Kidney (tissue), 14 donors: ENCODE measurements around the gene ELOVL3. TPM values are rescaled to one million over a fixed set of nuclear protein-coding genes. Genes with fewer than 3 reads are reported as not detected.

Experiments
- DNase-seq, 5 donors: peaks; one replicate each; pipeline ENCODE4 v3.0.0-alpha.2; 2013 to 2020
- FAIRE-seq: peaks from 2 replicates; lab custom pipeline; 2012; peaks lifted over from hg19 to GRCh38; lab: Jason Lieb, UNC
- H3K27ac ChIP-seq, 2 donors: one replicate each; pipeline ENCODE4 v1.7.0; 2013; ENCODE audit warnings: low read depth in 2 of 2, low read length in 2 of 2, inconsistent platforms in 1 of 2
- H3K27me3 ChIP-seq: one replicate; pipeline ENCODE4 v1.7.1; 2013; ENCODE audit warnings: low read length, inconsistent platforms; ENCODE audit not compliant: control insufficient read depth, insufficient read depth
- H3K36me3 ChIP-seq, 3 donors: one replicate each; pipeline versions ENCODE4 v1.7.0 to v1.7.1; 2013; ENCODE audit warnings: low read length in 3 of 3, control low read depth in 1 of 3, inconsistent platforms in 1 of 3; ENCODE audit not compliant: insufficient read depth in 3 of 3, control insufficient read depth in 2 of 3
- H3K4me1 ChIP-seq, 3 donors: one replicate each; pipeline versions ENCODE4 v1.7.0 to v1.7.1; 2013; ENCODE audit warnings: low read length in 3 of 3, inconsistent platforms in 1 of 3, low read depth in 1 of 3; ENCODE audit not compliant: control insufficient read depth in 2 of 3, insufficient read depth in 2 of 3
- H3K4me3 ChIP-seq, 3 donors: one replicate each; pipeline versions ENCODE4 v1.7.0 to v1.8.1; 2013; ENCODE audit warnings: low read length in 3 of 3, control low read depth in 1 of 3, inconsistent platforms in 1 of 3
- H3K9ac ChIP-seq, 3 donors: one replicate each; pipeline versions ENCODE4 v1.7.0 to v1.7.1; 2013; ENCODE audit warnings: low read length in 3 of 3, control low read depth in 1 of 3, inconsistent platforms in 1 of 3
- H3K9me3 ChIP-seq, 3 donors: one replicate each; pipeline versions ENCODE4 v1.7.0 to v1.7.1; 2013; ENCODE audit warnings: low read length in 3 of 3, control low read depth in 1 of 3, inconsistent platforms in 1 of 3; ENCODE audit not compliant: control insufficient read depth in 2 of 3, insufficient read depth in 1 of 3
- intact Hi-C: fragments of 100-400 bp; cut with DNase I; formaldehyde crosslinking; loops from one replicate; pipeline ENCODE4 v1.11.1; 2022
- polyA plus RNA-seq: library from polyadenylated mRNA; stranded (reverse); fragments of 350-450 nt; fragmentation: Illumina TruSeq; extraction: RNeasy Lipid Tissue Mini Kit (QIAGEN cat#74804); gene quantifications from one replicate; pipeline ENCODE4 v1.2.3, GENCODE V29; 2014; ENCODE audit warnings: low read depth, low replicate concordance; ENCODE audit not compliant: insufficient read depth
- total RNA-seq: library from RNA; stranded (reverse); fragmentation: NEBNext Ultra II Directional; extraction: Animal tissue kit (Norgen Biotek cat#: 25700); gene quantifications from one replicate; pipeline ENCODE4 v1.2.1, GENCODE V29; 2021
- TF ChIP-seq, protein P1 (sequence below): IDR thresholded peaks from 3 replicates; pipeline ENCODE4 v1.5.1; 2012; ENCODE audit warnings: mild to moderate bottlenecking, moderate library complexity, borderline replicate concordance; ENCODE audit not compliant: insufficient read depth; ENCODE audit errors: extremely low read depth
- donor health status: control.
- donor health status: control.
- donor health status: control.
- donor health status: control.
- donor health status: control.
- donor health status: DM: yes; HTN: yes; CAD: no.
- donor health status: Normal renal cell carcinoma (clear cell type).

ELOVL3 gene
- total and polyA plus RNA-seq, 2 donors from 2014 or later: 0.35 TPM; not detected in 1

DNA sequence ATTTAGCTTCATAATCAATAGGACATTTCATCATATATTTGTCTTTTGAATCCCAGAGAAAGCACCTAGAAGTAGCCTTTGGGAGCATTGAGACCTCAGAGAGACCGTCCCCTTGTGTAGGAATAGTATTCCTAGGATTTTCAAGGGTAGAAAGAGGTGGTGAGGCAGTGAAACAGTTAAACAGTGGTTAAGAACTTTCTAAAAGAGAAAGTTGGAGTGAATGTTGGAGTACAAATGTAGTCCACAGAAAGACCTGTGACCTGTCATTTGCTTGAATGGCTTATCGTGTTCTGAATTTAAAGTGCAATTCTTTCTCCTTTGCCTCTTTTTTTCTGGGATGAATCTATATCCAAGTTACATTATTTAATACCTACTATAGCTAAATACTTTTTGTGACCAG is 49.2 kb downstream of the ELOVL3 start:
- peaks cover 0 to 15% (median 7%) of the 10 kb centered on the region in 3 donors for H3K4me1 ChIP-seq

DNA sequence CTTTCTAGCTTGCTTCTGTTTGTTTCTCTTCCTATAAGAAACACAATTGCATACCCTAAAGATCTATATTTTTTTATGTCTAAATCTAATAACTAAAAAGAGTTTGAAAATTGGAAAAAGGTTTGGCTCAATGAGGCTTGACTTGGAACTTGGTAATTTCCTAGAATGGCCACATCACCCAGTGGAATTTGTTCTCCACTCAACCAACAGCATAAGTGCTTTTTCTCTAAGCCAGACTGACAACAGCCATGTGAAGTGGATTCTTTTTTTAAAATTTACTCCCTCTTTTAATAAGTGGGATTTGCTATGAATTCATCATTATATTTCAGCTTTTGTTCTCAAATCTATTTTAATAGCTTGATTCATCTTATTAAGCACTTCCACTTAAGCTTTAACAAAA is 53.0 kb downstream of the ELOVL3 start:
- no peaks in the 10 kb centered on the region for H3K36me3 ChIP-seq
- peaks cover 0 to 16% (median 12%) of the 10 kb centered on the region in 3 donors for H3K4me1 ChIP-seq
- no peaks in the 10 kb centered on the region for H3K27me3 ChIP-seq
- FAIRE-seq (no peak), DNase-seq (no peak)
- no peaks in the 10 kb centered on the region for H3K9me3 ChIP-seq
- intact Hi-C loops: no loop called here
- no peak overlapping the region for H3K9ac ChIP-seq
- H3K4me3 ChIP-seq: no peak overlapping the region
- TF ChIP-seq, protein P1, sequence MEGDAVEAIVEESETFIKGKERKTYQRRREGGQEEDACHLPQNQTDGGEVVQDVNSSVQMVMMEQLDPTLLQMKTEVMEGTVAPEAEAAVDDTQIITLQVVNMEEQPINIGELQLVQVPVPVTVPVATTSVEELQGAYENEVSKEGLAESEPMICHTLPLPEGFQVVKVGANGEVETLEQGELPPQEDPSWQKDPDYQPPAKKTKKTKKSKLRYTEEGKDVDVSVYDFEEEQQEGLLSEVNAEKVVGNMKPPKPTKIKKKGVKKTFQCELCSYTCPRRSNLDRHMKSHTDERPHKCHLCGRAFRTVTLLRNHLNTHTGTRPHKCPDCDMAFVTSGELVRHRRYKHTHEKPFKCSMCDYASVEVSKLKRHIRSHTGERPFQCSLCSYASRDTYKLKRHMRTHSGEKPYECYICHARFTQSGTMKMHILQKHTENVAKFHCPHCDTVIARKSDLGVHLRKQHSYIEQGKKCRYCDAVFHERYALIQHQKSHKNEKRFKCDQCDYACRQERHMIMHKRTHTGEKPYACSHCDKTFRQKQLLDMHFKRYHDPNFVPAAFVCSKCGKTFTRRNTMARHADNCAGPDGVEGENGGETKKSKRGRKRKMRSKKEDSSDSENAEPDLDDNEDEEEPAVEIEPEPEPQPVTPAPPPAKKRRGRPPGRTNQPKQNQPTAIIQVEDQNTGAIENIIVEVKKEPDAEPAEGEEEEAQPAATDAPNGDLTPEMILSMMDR: no peak
- no peak overlapping the region for H3K27ac ChIP-seq

More for the DNA sequence above, 49.2 kb downstream of the ELOVL3 start:
- FAIRE-seq: no peak
- Histone ChIP-seq H3K27ac (no peak overlapping the region), H3K36me3 (no peaks in the 10 kb centered on the region), H3K9me3 (no peaks in the 10 kb centered on the region), H3K4me3 (no peak overlapping the region), H3K27me3 (no peaks in the 10 kb centered on the region), H3K9ac (no peak overlapping the region)
- DNase-seq: no peak
- TF ChIP-seq, protein P1: no peak
- intact Hi-C loops: no loop called here

Other genes with a start within 250 kb of the ELOVL3 start
- 26.1 TPM for gene ARMH3, start 170.1 kb upstream of the ELOVL3 start, total RNA-seq
- gene ARMH3, start 170.1 kb upstream of the ELOVL3 start, polyA plus RNA-seq: 14.0 TPM
- gene HPS6, start 160.9 kb upstream of the ELOVL3 start, total RNA-seq: 20.0 TPM
- gene HPS6, start 160.9 kb upstream of the ELOVL3 start, polyA plus RNA-seq: 11.9 TPM
- 56.1 TPM for gene LDB1, start 105.9 kb upstream of the ELOVL3 start, total RNA-seq
- 27.9 TPM for gene LDB1, start 105.9 kb upstream of the ELOVL3 start, polyA plus RNA-seq
- 32.1 TPM for gene PPRC1, start 93.3 kb upstream of the ELOVL3 start, total RNA-seq
- gene PPRC1, start 93.3 kb upstream of the ELOVL3 start, polyA plus RNA-seq: 8.7 TPM
- 50.4 TPM for gene NOLC1, start 73.9 kb upstream of the ELOVL3 start, total RNA-seq
- 20.1 TPM for gene NOLC1, start 73.9 kb upstream of the ELOVL3 start, polyA plus RNA-seq
- gene PITX3, start 15.2 kb downstream of the ELOVL3 start, total RNA-seq: not detected
- 0.39 TPM for gene PITX3, start 15.2 kb downstream of the ELOVL3 start, polyA plus RNA-seq
- 53.3 TPM for gene GBF1, start 19.2 kb downstream of the ELOVL3 start, total RNA-seq
- gene GBF1, start 19.2 kb downstream of the ELOVL3 start, polyA plus RNA-seq: 14.4 TPM
- gene NFKB2, start 169.4 kb downstream of the ELOVL3 start, total RNA-seq: 62.7 TPM
- gene NFKB2, start 169.4 kb downstream of the ELOVL3 start, polyA plus RNA-seq: 14.0 TPM
- gene PSD, start 192.5 kb downstream of the ELOVL3 start, total RNA-seq: 2.2 TPM
- 1.2 TPM for gene PSD, start 192.5 kb downstream of the ELOVL3 start, polyA plus RNA-seq
- 17.9 TPM for gene FBXL15, start 194.5 kb downstream of the ELOVL3 start, total RNA-seq
- gene FBXL15, start 194.5 kb downstream of the ELOVL3 start, polyA plus RNA-seq: 28.0 TPM
- gene CUEDC2, start 206.3 kb downstream of the ELOVL3 start, total RNA-seq: 50.9 TPM
- 117 TPM for gene CUEDC2, start 206.3 kb downstream of the ELOVL3 start, polyA plus RNA-seq
- 2.7 TPM for gene C10orf95, start 225.2 kb downstream of the ELOVL3 start, total RNA-seq
- gene C10orf95, start 225.2 kb downstream of the ELOVL3 start, polyA plus RNA-seq: 0.62 TPM